ENCODE measurements around the gene TSC2. TPM values are rescaled to one million over a fixed set of nuclear protein-coding genes. Genes with fewer than 3 reads are reported as not detected.

Gene TSC2
- total RNA-seq, 1 experiment from 2014 or later, result 166 TPM

DNA sequence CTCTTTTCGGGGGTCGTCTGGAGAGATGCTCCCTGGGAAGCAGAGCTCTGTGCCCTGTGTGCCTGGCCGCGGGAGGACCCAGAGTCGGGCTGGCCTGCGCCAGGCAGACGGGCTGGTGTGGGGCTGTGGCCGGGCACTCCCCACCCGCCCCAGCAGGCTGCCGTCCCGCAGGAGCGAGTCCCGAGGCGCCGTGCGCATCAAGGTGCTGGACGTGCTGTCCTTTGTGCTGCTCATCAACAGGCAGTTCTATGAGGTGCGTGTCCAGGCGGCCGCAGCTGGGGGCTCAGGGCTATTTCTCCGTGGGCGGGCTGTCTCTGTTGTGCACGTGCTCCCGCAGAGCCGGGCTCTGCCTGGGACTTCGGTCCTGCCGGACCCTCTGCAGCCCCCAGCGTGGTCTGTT is 15.0 kb downstream of the TSC2 start:
- Histone ChIP-seq H3F3A (ENCODE audit: insufficient read depth, low read depth) (0 out of 2 replicates have a peak, but pooled peaks cover 3% of the 10 kb centered on the region), H2AFZ (no peak overlapping the region), H3K9me3 (ENCODE audit: insufficient read depth, low read depth) (no peaks in the 10 kb centered on the region), H3K4me3 (no peak overlapping the region), H3K4me2 (no peak overlapping the region), H3K4me1 (replicated peaks; ENCODE audit: insufficient read depth) (no peaks in the 10 kb centered on the region), H3K27me3 (ENCODE audit: insufficient read depth, low read depth) (no peaks in the 10 kb centered on the region), H4K20me1 (ENCODE audit: insufficient read depth) (no peaks in the 10 kb centered on the region), H3K79me2 (ENCODE audit: low read depth) (no peaks in the 10 kb centered on the region), H3K27ac (no peak overlapping the region), H3K9me2 (ENCODE audit: insufficient read depth) (no peaks in the 10 kb centered on the region), H3K36me3 (ENCODE audit: low read depth) (no peaks in the 10 kb centered on the region)
- DNase-seq, result no peak
- intact Hi-C loops (cut with micrococcal nuclease; ENCODE audit: unreplicated experiment), result no loop called here
- CTCF ChIA-PET, result no interaction called here
- TF ChIP-seq, protein P1, sequence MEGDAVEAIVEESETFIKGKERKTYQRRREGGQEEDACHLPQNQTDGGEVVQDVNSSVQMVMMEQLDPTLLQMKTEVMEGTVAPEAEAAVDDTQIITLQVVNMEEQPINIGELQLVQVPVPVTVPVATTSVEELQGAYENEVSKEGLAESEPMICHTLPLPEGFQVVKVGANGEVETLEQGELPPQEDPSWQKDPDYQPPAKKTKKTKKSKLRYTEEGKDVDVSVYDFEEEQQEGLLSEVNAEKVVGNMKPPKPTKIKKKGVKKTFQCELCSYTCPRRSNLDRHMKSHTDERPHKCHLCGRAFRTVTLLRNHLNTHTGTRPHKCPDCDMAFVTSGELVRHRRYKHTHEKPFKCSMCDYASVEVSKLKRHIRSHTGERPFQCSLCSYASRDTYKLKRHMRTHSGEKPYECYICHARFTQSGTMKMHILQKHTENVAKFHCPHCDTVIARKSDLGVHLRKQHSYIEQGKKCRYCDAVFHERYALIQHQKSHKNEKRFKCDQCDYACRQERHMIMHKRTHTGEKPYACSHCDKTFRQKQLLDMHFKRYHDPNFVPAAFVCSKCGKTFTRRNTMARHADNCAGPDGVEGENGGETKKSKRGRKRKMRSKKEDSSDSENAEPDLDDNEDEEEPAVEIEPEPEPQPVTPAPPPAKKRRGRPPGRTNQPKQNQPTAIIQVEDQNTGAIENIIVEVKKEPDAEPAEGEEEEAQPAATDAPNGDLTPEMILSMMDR (conservative IDR thresholded peaks at IDR 0.05), result no peak
- TF ChIP-seq EZH2 (IDR thresholded peaks at IDR 0.05; ENCODE audit: low read depth), result no peak
- POLR2A ChIA-PET (ENCODE audit: unreplicated experiment), result no interaction called here
- BruUV-seq (replicated peaks), result no TSS peak

GRCh38 chr16:2063861-2064260 is 16.1 kb downstream of the TSC2 start:
- H3K79me2 ChIP-seq (ENCODE audit: low read depth), result no peaks in the 10 kb centered on the region
- no peak for DNase-seq
- H3K27ac ChIP-seq, result no peak overlapping the region
- no peak overlapping the region for H2AFZ ChIP-seq
- no TSS peak for BruUV-seq (replicated peaks)
- no peaks in the 10 kb centered on the region for H3K36me3 ChIP-seq (ENCODE audit: low read depth)
- no peak overlapping the region for H3K4me2 ChIP-seq
- 0 out of 2 replicates have a peak, but pooled peaks cover 3% of the 10 kb centered on the region for H3F3A ChIP-seq (ENCODE audit: insufficient read depth, low read depth)
- no peaks in the 10 kb centered on the region for H4K20me1 ChIP-seq (ENCODE audit: insufficient read depth)
- H3K4me1 ChIP-seq (replicated peaks; ENCODE audit: insufficient read depth), result no peaks in the 10 kb centered on the region
- intact Hi-C loops (cut with micrococcal nuclease; ENCODE audit: unreplicated experiment), result no loop called here
- no peak for TF ChIP-seq EZH2 (IDR thresholded peaks at IDR 0.05; ENCODE audit: low read depth)
- TF ChIP-seq, protein P1 (conservative IDR thresholded peaks at IDR 0.05), result no peak
- POLR2A ChIA-PET (ENCODE audit: unreplicated experiment), result interaction anchor here (0.6 kb wide), 1 partner anchor 79 kb away, joined by 11 read pairs; no protein-coding TSS in a partner anchor
- H3K27me3 ChIP-seq (ENCODE audit: insufficient read depth, low read depth), result no peaks in the 10 kb centered on the region
- no peaks in the 10 kb centered on the region for H3K9me3 ChIP-seq (ENCODE audit: insufficient read depth, low read depth)
- H3K9me2 ChIP-seq (ENCODE audit: insufficient read depth), result no peaks in the 10 kb centered on the region
- H3K4me3 ChIP-seq, result no peak overlapping the region
- CTCF ChIA-PET, result no interaction called here

DNA sequence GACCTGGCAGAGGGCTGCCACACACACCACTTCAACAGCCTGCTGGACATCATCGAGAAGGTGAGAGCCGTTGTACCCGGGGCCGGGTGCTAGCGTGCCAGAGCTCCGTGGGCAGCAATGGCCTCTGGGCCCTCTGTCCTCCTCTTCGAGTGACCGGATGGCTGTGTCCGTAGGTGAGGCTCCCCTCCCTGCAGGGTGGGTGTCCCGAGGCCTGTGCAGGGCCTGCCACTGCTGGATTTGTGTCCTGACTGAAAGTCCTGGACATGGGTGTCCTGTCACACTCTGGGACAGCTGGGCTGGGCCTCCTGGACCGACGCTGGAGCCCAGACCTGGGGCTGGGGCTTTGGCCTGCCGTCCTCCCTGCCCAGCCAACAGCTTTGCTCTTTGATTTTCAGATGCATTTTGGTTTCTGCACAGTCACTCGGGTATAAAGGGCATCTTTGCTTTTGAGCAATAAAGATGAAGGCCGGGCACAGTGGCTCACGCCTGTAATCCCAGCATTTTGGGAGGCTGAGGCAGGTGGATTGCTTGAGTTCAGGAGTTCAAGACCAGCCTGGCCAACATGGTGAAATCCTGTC is 16.7 kb downstream of the TSC2 start:
- ChIA-PET POLR2A (ENCODE audit: unreplicated experiment) (interaction anchor here (0.6 kb wide), 1 partner anchor 78 kb away, joined by 11 read pairs; no protein-coding TSS in a partner anchor), CTCF (no interaction called here)
- Histone ChIP-seq H4K20me1 (ENCODE audit: insufficient read depth) (no peaks in the 10 kb centered on the region), H3K27me3 (ENCODE audit: insufficient read depth, low read depth) (no peaks in the 10 kb centered on the region), H3K27ac (no peak overlapping the region), H2AFZ (no peak overlapping the region), H3F3A (ENCODE audit: insufficient read depth, low read depth) (0 out of 2 replicates have a peak, but pooled peaks cover 3% of the 10 kb centered on the region), H3K79me2 (ENCODE audit: low read depth) (no peaks in the 10 kb centered on the region), H3K4me2 (no peak overlapping the region), H3K36me3 (ENCODE audit: low read depth) (no peaks in the 10 kb centered on the region), H3K9me2 (ENCODE audit: insufficient read depth) (no peaks in the 10 kb centered on the region), H3K4me1 (replicated peaks; ENCODE audit: insufficient read depth) (no peaks in the 10 kb centered on the region), H3K9me3 (ENCODE audit: insufficient read depth, low read depth) (no peaks in the 10 kb centered on the region), H3K4me3 (no peak overlapping the region)
- DNase-seq, result no peak
- intact Hi-C loops (cut with micrococcal nuclease; ENCODE audit: unreplicated experiment), result no loop called here
- TF ChIP-seq, protein P1 (conservative IDR thresholded peaks at IDR 0.05), result no peak
- TF ChIP-seq EZH2 (IDR thresholded peaks at IDR 0.05; ENCODE audit: low read depth), result no peak
- no TSS peak for BruUV-seq (replicated peaks)
